ENCODE results near the gene RAI1.

DNA sequence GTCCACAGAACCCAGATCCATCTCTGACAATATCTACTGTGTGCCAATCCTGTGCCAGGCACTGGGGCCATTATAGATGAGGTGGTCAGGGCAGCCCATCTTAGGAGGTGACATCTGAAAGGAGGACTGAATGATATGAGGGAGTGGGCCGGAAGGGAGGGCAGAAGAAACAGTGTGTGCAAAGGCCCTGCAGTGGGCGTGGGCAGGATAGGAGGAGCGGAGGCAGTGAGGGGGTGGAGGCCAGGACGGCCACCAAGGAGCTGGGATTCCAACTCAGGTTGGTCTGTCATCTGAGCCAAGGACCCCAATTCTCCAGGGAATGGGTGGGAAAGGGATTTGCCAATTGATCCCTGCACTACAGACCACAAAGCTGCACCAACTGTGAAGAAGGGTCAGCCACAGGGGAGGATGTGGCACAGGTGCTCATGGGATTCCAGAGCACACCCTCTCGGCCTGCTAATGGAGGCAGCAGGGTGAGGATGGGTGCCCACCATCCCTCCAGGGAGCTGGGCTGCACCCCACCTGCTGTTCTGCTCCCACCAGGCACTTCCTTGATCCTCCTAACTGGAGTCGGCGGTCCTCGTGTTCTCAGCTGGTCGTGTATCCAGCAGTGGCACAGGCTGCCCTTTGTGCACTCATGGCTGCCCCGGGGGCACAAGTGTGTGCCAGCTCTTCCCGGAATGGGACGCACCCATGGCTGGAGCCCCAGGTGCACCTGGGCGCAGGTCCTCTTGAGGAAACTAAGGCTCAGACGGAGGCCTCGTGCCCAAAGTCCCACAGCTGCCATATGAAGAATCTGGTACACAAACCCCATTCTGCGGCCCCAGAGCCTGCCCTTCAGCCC, 145.9 kb downstream of the RAI1 start:
- TF ChIP-seq, protein P1, sequence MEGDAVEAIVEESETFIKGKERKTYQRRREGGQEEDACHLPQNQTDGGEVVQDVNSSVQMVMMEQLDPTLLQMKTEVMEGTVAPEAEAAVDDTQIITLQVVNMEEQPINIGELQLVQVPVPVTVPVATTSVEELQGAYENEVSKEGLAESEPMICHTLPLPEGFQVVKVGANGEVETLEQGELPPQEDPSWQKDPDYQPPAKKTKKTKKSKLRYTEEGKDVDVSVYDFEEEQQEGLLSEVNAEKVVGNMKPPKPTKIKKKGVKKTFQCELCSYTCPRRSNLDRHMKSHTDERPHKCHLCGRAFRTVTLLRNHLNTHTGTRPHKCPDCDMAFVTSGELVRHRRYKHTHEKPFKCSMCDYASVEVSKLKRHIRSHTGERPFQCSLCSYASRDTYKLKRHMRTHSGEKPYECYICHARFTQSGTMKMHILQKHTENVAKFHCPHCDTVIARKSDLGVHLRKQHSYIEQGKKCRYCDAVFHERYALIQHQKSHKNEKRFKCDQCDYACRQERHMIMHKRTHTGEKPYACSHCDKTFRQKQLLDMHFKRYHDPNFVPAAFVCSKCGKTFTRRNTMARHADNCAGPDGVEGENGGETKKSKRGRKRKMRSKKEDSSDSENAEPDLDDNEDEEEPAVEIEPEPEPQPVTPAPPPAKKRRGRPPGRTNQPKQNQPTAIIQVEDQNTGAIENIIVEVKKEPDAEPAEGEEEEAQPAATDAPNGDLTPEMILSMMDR (conservative IDR thresholded peaks at IDR 0.05; ENCODE audit: low read length): no peak
- no peak for TF ChIP-seq EZH2phosphoT487 (IDR thresholded peaks at IDR 0.05; ENCODE audit: borderline replicate concordance, low read depth, low read length)

Data from OCI-LY7 (cell line).